HG03457 (cell line): ENCODE measurements around the gene OR52K1.
"Not testable (repeated sequence)": the region's sequence is repeated elsewhere in the genome, so short reads cannot be mapped to it uniquely, and the experiment has no call there.

ENCODE experiments used
- ATAC-seq: cut with Tn5 transposase; IDR thresholded peaks from one replicate; pipeline ENCODE4 v1.9.1; 2021; ENCODE audit warnings: moderate number of reproducible peaks; ENCODE audit not compliant: unreplicated experiment

The OR52K1 gene

GRCh38 chr11:4491405-4491804 lies 9.0 kb downstream of the OR52K1 start:
- ATAC-seq: not testable (repeated sequence)

DNA sequence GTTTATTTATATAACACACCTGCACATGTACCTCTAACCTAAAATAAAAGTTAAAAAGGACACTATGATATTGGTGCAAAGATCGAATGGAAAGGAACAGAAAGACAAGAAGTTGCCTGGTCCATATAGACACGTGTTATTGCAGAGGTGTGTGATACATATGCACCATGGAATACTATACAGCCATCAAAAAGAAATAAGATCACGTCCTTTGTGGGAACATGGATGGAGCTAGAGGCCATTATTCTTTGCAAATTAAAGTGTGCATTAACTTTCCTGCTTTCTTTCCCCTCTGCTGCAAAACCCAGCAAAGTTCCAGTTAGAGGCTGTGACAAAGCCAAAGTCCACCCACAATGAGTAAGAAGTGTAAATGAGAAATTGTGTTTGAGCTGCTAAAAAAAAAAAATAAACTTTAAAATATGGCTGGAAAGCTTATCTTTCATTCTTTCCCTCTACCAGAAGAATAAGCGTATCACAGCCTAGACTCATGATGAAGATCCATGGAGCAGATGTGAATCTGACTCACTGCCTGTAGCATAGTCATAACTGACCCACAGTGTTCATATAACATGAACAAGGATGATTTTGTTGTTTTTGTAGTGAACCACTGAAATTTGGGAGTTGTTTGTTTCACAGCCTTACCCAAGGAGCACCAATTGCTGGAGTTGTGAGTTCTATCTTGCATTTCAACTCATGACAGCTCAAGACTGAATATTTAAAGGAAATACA lies 9.6 kb downstream of the OR52K1 start:
- ATAC-seq: no peak

DNA sequence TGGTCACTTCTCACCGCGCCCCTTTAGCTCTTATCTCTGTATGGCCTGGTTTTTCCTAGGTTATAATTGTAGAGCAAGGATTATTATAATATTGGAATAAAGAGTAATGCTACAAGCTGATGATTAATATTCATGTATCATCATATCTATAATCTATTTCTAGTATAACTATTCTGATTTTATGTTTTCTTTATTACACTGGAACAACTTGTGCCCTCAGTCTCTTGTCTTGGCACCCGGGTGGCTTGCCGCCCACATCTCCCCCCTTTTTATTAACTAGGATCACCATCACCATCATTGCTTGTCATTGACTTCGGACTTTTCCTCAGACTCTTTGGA lies 11.0 kb downstream of the OR52K1 start:
- no peak for ATAC-seq

DNA sequence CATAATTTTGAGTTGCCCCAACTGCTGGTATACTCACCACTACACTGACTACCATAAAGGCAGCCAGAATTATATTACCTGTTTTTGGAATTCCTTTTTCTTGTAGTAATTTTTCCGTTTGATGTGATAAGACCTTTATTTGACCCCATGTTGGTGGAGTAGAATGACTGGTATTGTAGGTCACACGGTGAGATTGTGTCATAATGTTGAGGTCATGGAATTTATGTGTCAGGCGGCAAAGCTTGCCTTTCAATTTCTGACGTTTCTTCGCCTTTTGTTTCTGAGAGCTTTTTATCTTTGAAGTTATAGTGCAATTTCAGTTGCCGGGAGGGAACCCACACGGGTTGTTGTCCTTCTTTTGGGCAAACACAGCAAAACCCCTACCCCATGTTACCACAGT lies 13.0 kb downstream of the OR52K1 start:
- no peak for ATAC-seq

DNA sequence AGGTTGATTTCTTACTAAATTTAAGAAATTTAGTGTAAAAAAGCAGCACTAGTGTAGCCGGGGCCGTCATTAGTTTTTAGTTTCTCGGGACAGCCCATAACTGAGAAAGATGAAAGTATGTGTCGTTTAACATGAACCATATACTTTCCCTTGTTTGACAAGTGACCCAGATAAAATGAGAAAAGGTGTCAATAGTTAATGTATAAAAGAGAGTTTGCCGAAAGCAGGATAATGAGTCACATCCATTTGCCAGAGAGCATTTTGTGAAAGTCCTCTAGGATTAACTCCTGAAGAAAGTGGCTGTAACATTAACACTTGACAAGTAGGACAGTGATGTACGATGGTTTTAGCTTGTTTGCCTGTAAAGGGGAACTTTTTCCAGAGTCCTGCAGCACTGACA lies 13.5 kb downstream of the OR52K1 start:
- ATAC-seq: no peak

GRCh38 chr11:4496557-4497248 lies 14.3 kb downstream of the OR52K1 start:
- ATAC-seq: no peak

DNA sequence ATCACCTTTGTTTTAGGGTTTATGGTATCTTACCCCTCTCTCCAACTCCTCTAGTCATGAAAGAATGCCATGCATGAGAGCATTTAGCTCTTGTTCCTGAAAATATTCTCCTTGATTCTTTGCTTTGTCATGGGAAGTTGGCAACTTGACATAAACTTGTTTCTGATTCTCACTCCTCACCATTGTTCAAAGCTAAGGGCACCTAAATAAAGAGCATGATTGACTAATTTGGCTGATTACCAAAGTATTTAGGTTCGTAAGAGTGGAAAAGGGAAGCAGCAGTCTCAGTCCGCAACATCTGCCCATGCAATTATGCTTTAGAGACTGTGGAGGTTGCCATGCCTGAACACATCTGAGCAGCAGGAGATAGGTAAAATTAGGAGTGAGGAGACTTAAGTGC lies 26.4 kb downstream of the OR52K1 start:
- no peak for ATAC-seq

DNA sequence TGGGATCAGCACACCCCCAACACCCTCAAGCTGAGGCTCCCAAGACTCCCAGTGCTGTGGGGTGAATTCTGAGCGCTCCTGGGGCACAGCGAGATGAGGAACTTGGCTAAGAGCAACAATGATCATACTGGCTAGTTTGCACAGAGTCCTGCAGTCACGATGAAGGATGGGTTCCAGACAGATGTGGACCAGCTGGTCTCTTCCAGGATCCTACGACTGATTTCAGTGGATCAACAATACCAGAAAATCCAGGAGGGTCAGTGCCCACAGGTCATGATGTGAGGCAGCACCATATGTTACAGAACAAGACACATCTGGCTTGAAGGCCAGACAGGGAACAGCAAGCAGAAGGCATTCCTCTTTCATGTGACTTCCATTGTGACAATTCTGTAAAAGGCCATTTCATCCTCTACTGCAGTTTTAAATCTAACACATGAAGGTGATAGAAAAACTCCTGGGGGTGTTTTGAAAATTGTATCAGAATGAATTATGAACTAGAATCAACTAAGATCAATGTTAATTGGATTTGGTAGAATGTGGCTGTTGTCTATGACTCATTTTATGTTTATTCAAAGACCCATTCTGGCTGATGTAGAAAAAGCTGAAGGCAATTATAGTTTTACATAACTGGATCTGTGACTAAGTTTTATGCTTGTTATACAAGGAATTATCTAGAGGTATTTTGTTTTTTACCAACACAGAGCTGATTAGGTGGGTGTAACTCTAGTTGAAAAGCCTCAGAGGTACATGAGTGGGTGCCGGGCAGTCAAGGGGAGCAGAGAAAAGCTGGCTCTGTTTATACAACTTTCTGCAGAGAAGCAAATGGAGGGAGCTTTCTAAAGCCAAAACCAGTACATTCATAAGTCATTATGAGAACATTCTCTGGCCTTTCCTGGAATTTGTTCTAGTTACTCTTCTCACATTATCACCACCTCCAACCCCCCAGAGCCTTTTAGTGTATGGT lies 29.1 kb downstream of the OR52K1 start:
- no peak for ATAC-seq

DNA sequence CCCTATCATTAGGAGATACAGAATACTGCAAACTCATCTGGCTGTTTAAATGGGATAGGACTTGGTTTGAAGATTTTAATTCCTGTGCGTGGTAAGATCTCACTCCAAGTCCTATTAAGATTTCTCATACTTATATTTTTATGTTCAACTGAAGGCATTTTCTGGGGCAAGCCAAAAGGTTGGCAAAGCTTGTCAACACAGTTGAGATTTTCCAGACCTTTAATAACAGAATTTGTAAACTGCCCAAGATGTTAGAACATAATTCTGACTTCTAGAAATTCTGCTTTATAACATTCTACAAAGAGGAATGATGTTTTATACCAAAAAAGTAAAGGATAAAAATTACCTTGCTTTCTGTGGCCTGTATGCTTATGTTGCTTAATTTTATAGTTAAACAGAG lies 31.8 kb downstream of the OR52K1 start:
- no peak for ATAC-seq

DNA sequence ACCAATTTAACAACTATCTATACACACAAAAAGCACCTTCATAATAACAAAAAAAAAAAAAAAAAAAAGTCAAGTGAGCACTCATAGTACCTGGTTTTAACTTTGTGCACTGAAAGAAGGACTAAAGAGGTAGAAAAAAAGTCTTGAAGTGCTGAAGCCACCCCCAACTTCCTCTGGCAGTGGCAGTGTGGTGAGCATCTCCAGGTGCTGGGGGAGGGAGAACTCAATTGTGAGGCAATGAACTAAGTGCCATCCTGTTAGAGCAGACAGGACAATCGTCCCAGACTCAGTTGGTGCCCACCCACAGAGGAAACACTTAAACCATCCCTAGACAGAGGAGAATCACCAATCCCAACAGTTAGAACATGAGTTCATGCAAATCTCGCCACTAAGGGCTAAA lies 39.9 kb downstream of the OR52K1 start:
- ATAC-seq: no peak

DNA sequence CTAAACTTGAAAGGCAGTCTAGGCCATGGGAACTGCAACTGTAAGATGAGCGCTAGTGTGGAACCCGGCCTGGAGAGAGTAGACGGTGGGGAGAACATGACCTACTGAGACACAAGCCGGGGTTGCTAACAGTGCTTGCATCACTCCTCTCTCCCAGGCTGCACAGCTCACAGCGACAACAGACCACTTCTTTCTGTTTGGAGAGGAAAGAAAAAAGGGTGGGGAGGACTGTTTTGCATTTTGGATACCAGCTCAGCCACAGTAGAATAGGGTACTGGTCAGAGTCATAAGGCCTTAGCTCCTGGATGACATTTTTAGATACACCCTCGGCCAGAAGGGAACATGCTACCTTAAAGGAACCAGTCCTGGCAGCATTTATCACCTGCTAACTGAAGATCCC lies 40.3 kb downstream of the OR52K1 start:
- no peak for ATAC-seq

- no peak for ATAC-seq
Observed at GRCh38 chr11:4523666-4524065, 41.2 kb downstream of the OR52K1 start.

- no peak for ATAC-seq
Observed at GRCh38 chr11:4527926-4528325, 45.5 kb downstream of the OR52K1 start.

DNA sequence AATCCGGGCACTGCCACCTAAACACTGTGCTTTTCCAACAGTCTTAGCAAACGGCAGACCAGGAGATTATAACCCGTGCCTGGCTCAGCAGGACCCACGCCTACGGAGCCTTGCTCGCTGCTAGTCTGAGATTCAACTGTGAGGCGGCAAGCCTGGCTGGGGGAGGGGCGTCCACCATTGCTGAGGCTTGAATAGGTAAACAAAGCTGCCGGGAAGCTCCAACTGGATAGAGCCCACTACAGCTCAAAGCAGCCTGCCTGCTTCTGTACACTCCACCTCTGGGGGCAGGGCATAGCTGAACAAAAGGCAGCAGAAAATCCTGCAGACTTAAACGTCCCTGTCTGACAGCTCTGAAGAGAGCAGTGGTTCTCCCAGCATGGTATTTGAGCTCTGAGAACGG lies 49.2 kb downstream of the OR52K1 start:
- ATAC-seq: not testable (repeated sequence)

DNA sequence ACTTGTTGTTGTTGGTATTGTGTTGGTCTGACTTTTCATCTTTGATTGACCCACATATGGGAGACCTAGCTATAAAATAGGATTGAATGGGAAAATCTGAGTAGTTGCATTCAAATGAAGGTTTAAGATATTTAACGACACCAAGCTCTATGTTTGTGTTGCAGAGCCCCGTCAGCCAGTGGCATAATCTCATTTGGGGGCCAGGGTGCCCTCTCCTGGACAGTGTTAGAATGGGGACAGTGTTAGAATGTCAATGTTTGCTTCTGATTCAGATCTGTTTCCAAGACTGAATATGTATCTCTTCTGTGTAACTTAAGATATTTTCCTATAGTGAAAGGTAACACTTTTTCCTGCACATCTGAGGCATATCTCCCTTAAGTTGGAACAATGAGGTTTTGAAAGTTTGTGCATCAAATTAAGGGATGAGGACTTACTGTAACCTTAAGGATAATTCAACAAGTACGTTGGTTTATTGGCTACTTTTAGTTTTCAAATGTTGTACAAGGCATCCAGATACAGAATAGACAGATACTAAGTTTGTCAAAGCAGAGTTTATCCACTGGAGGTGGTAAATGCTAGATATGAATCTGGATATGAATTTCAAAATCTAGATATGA lies 57.3 kb downstream of the OR52K1 start:
- no peak for ATAC-seq

DNA sequence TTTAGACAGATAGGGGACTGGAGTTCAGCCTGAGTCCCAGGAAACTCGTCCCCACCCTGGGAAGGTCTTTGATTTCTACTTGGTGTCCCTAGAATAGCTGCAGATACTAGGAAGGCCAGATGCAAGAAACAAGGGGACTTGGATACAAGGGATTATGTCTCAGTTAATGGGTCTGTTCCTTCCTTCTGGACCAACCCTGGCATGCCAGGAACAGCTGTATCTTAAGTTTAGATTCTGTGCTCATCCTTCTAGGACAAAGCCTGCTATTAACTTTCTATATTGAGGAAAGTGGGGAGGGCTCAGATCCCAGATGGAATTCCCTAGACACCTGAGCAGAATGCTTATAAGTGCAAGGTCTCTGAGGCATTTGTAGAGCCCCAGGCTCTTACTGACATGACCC lies 58.6 kb downstream of the OR52K1 start:
- no peak for ATAC-seq
